Common myeloid progenitor, CD34-positive (primary cell): Measurements from ENCODE around the gene HHAT.
A peak's percentile ranks its signal among the peaks of the same experiment; 100 is the strongest.

ENCODE experiments used
- CTCF ChIA-PET: fragments of 350-600 bp; sonication (Branson Sonifier 250); formaldehyde crosslinking; loops from one replicate; lab custom pipeline; 2021; ENCODE audit warnings: antibody characterized with exemption; lab: Charles Lee
- POLR2A ChIA-PET: fragments of 350-600 bp; sonication (Branson Sonifier 250); formaldehyde crosslinking; loops from one replicate; lab custom pipeline; 2021; ENCODE audit warnings: antibody characterized with exemption; lab: Charles Lee
- DNase-seq, 3 donors: peaks; one replicate each; pipeline versions ENCODE4 v3.0.0 to v3.0.0-alpha.2; 2013
- H3K27ac ChIP-seq, 2 experiments: 1 replicate in 1 of 2; 2 replicates in 1 of 2; pipeline ENCODE4 v1.7.0; 2013; ENCODE audit warnings: inconsistent platforms in 2 of 2, low read length in 2 of 2, mild to moderate bottlenecking in 2 of 2, low read depth in 1 of 2, moderate library complexity in 1 of 2; ENCODE audit not compliant: severe bottlenecking in 2 of 2, insufficient read depth in 1 of 2, poor library complexity in 1 of 2
- H3K27me3 ChIP-seq, 5 experiments: replicated peaks in 2 of 5; 1 replicate in 3 of 5; 2 replicates in 2 of 5; pipeline versions ENCODE4 v1.6.1 to v1.7.0; 2013; ENCODE audit warnings: low read length in 4 of 5, mild to moderate bottlenecking in 2 of 5, moderate library complexity in 2 of 5, inconsistent platforms in 1 of 5; ENCODE audit not compliant: insufficient read depth in 5 of 5, control insufficient read depth in 4 of 5
- H3K36me3 ChIP-seq, 4 experiments: 1 replicate in 2 of 4; 2 replicates in 2 of 4; pipeline versions ENCODE4 v1.6.1 to v1.7.0; 2013; ENCODE audit warnings: low read length in 3 of 4, control low read depth in 1 of 4, mild to moderate bottlenecking in 1 of 4; ENCODE audit not compliant: control insufficient read depth in 4 of 4, insufficient read depth in 4 of 4
- H3K4me1 ChIP-seq, 4 experiments: 1 replicate in 3 of 4; 2 replicates in 1 of 4; pipeline versions ENCODE4 v1.6.1 to v1.7.1; 2013; ENCODE audit warnings: low read length in 3 of 4, mild to moderate bottlenecking in 3 of 4, control low read depth in 1 of 4, inconsistent platforms in 1 of 4, moderate library complexity in 1 of 4; ENCODE audit not compliant: control insufficient read depth in 4 of 4, insufficient read depth in 4 of 4; ENCODE audit errors: control extremely low read depth in 1 of 4
- H3K4me3 ChIP-seq, 7 experiments: 1 replicate in 4 of 7; 2 replicates in 3 of 7; pipeline versions ENCODE4 v1.5.1 to v1.7.0; 2013; ENCODE audit warnings: mild to moderate bottlenecking in 7 of 7, low read length in 6 of 7, moderate library complexity in 6 of 7, inconsistent platforms in 2 of 7, low read depth in 2 of 7, control low read depth in 1 of 7; ENCODE audit not compliant: insufficient read depth in 4 of 7, control insufficient read depth in 1 of 7; ENCODE audit errors: extremely low read depth in 1 of 7
- H3K9me3 ChIP-seq, 5 experiments: 1 replicate in 4 of 5; 2 replicates in 1 of 5; pipeline versions ENCODE4 v1.6.1 to v1.7.1; 2013; ENCODE audit warnings: low read length in 4 of 5, mild to moderate bottlenecking in 2 of 5, inconsistent platforms in 1 of 5, low read depth in 1 of 5, moderate library complexity in 1 of 5; ENCODE audit not compliant: control insufficient read depth in 4 of 5, insufficient read depth in 2 of 5; ENCODE audit errors: control extremely low read depth in 1 of 5
- WGBS: methylation state at CpG from one replicate; pipeline ENCODE4 v1.1.5; 2013; ENCODE audit not compliant: insufficient coverage; 5-methylcytosine and 5-hydroxymethylcytosine counted together

HHAT gene

GRCh38 chr1:210372931-210373627, 44.4 kb downstream of the HHAT start:
- no peak for DNase-seq
- Histone ChIP-seq H3K36me3 (no peaks in the 10 kb centered on the region), H3K4me3 (no peak overlapping the region), H3K27ac (no peak overlapping the region), H3K27me3 (no peaks in the 10 kb centered on the region), H3K4me1 (no peaks in the 10 kb centered on the region), H3K9me3 (no peaks in the 10 kb centered on the region)
- CTCF ChIA-PET: interaction anchor here (0.9 to 1.5 kb wide), 2 partner anchors 12 to 761 kb away, joined by 3 to 4 read pairs; partner anchors contain the start of gene KCNH1
- POLR2A ChIA-PET: no interaction called here
- WGBS: 98% methylated on average over 5 of the region's 6 CpGs

GRCh38 chr1:210373628-210373877, 44.9 kb downstream of the HHAT start:
- CTCF ChIA-PET: interaction anchor here (0.8 to 1.5 kb wide), 4 partner anchors 13 to 765 kb away, joined by 3 to 4 read pairs (median 3); partner anchors contain the start of gene KCNH1
- no peak overlapping the region for H3K27ac ChIP-seq
- H3K9me3 ChIP-seq: no peaks in the 10 kb centered on the region
- POLR2A ChIA-PET: no interaction called here
- H3K36me3 ChIP-seq: no peaks in the 10 kb centered on the region
- no peak overlapping the region for H3K4me3 ChIP-seq
- no peak for DNase-seq
- no peaks in the 10 kb centered on the region for H3K4me1 ChIP-seq
- 100% methylated on average over 1 of the region's 1 CpG for WGBS
- no peaks in the 10 kb centered on the region for H3K27me3 ChIP-seq

- CTCF ChIA-PET: interaction anchor here (0.8 to 1.5 kb wide), 6 partner anchors 9 to 764 kb away, joined by 3 to 4 read pairs (median 3); partner anchors contain the start of gene KCNH1
These were observed 45.3 kb downstream of the HHAT start for GRCh38 chr1:210373878-210374599.

GRCh38 chr1:210374600-210374953, 45.9 kb downstream of the HHAT start:
- no CpG with 5 or more reads among the region's 4 CpGs for WGBS
- POLR2A ChIA-PET: no interaction called here
- H3K4me1 ChIP-seq: no peaks in the 10 kb centered on the region
- no peak for DNase-seq
- no peak overlapping the region for H3K27ac ChIP-seq
- H3K36me3 ChIP-seq: no peaks in the 10 kb centered on the region
- no peak overlapping the region for H3K4me3 ChIP-seq
- no peaks in the 10 kb centered on the region for H3K9me3 ChIP-seq
- no peaks in the 10 kb centered on the region for H3K27me3 ChIP-seq
- CTCF ChIA-PET: interaction anchor here (0.8 to 1.5 kb wide), 3 partner anchors 10 to 27 kb away, joined by 3 to 4 read pairs (median 4); no protein-coding TSS in a partner anchor

More at GRCh38 chr1:210373878-210374599, 45.3 kb downstream of the HHAT start:
- H3K4me3 ChIP-seq: no peak overlapping the region
- no peaks in the 10 kb centered on the region for H3K27me3 ChIP-seq
- H3K36me3 ChIP-seq: no peaks in the 10 kb centered on the region
- DNase-seq: peak; percentile 39 to 61 (median 53)
- POLR2A ChIA-PET: no interaction called here
- 71% methylated on average over 4 of the region's 9 CpGs for WGBS
- H3K4me1 ChIP-seq: no peaks in the 10 kb centered on the region
- H3K27ac ChIP-seq: no peak overlapping the region
- no peaks in the 10 kb centered on the region for H3K9me3 ChIP-seq

- Histone ChIP-seq H3K27me3 (no peaks in the 10 kb centered on the region), H3K4me1 (no peaks in the 10 kb centered on the region), H3K9me3 (no peaks in the 10 kb centered on the region), H3K36me3 (no peaks in the 10 kb centered on the region), H3K27ac (no peak overlapping the region), H3K4me3 (no peak overlapping the region)
- DNase-seq: no peak
- no CpG with 5 or more reads among the region's 1 CpG for WGBS
- POLR2A ChIA-PET: no interaction called here
- CTCF ChIA-PET: interaction anchor here (1.6 kb wide), 1 partner anchor 11 kb away, joined by 4 read pairs; no protein-coding TSS in a partner anchor
These were observed 48.2 kb downstream of the HHAT start for GRCh38 chr1:210376836-210377372.

- Histone ChIP-seq H3K9me3 (no peaks in the 10 kb centered on the region), H3K4me1 (no peaks in the 10 kb centered on the region), H3K36me3 (no peaks in the 10 kb centered on the region), H3K27ac (no peak overlapping the region), H3K4me3 (no peak overlapping the region), H3K27me3 (no peaks in the 10 kb centered on the region)
- WGBS: 93% methylated on average over 3 of the region's 3 CpGs
- ChIA-PET POLR2A (no interaction called here), CTCF (no interaction called here)
- DNase-seq: no peak
These were observed 49.1 kb downstream of the HHAT start for GRCh38 chr1:210377731-210378333.

GRCh38 chr1:210378736-210379135, 50.0 kb downstream of the HHAT start:
- Histone ChIP-seq H3K27me3 (no peaks in the 10 kb centered on the region), H3K4me1 (no peaks in the 10 kb centered on the region), H3K27ac (no peak overlapping the region), H3K4me3 (no peak overlapping the region), H3K9me3 (no peaks in the 10 kb centered on the region), H3K36me3 (no peaks in the 10 kb centered on the region)
- ChIA-PET POLR2A (no interaction called here), CTCF (no interaction called here)
- 100% methylated on average over 1 of the region's 1 CpG for WGBS
- no peak for DNase-seq
